Left lobe of liver (tissue), 2 donors: ENCODE results near the gene SMOC2. TPM values are rescaled to one million over a fixed set of nuclear protein-coding genes. Genes with fewer than 3 reads are reported as not detected.
A peak's percentile ranks its signal among the peaks of the same experiment; 100 is the strongest.

Experiments used
- ATAC-seq: fragments of 200-7000 bp; cut with Tn5 transposase; one replicate; pipeline ENCODE4 v1.9.1; 2020; ENCODE audit warnings: mild to moderate bottlenecking, moderate library complexity
- DNase-seq: peaks from one replicate; pipeline ENCODE4 v3.0.0-alpha.2; 2020; ENCODE audit warnings: low spot score
- total RNA-seq: library from RNA; stranded (reverse); gene quantifications from one replicate; pipeline ENCODE4 v1.2.1, GENCODE V29; 2021
- donor health status: DM: no; HTN: no; CAD: no; lungs with moderate emphysema.
- donor health status: DM: no; HTN: yes; CAD: no.

Gene SMOC2
- total RNA-seq, 1 donor from 2014 or later = 0.68 TPM

DNA sequence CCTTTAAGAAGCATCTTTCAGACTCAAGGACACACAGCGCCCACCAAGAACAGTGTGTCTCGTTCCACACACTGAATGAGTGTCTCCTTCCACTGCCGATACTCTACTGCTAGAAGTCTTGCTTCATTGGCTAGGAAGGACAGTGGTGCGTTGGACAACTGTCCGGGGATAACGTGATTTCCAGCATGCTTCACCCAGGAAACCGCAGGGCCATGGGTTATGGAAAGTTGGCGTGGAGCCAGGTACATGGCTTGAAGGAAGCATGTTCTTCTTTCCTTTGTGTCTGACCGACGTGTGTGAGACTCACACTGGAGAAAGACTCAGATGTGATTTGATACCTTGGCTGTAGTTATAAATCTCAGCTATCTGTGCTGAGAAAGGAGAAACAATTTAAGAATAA, 73.2 kb downstream of the SMOC2 start:
- peak; percentile 54 for DNase-seq
- ATAC-seq = peak; percentile 26

DNA sequence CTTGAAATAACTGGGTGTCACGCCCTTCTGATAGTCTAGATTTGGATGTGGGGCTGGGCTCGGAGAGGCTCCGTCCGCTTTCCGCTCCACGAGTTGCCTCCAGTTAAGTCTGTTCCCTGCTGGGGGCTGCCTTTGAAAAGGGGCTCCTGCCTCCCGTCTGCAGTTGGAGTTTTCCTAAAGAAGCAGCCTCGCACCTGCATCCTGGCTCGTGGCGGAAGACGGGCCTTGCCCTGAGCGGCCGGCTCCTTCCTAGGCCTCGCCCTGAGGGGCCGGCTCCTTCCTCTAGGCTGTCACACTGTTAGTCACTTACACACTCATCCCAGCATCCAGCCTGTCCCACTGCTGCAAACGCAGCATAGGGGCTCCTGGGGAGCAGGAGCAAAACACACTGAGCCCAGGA, 74.4 kb downstream of the SMOC2 start:
- no peak for DNase-seq
- ATAC-seq = no peak

DNA sequence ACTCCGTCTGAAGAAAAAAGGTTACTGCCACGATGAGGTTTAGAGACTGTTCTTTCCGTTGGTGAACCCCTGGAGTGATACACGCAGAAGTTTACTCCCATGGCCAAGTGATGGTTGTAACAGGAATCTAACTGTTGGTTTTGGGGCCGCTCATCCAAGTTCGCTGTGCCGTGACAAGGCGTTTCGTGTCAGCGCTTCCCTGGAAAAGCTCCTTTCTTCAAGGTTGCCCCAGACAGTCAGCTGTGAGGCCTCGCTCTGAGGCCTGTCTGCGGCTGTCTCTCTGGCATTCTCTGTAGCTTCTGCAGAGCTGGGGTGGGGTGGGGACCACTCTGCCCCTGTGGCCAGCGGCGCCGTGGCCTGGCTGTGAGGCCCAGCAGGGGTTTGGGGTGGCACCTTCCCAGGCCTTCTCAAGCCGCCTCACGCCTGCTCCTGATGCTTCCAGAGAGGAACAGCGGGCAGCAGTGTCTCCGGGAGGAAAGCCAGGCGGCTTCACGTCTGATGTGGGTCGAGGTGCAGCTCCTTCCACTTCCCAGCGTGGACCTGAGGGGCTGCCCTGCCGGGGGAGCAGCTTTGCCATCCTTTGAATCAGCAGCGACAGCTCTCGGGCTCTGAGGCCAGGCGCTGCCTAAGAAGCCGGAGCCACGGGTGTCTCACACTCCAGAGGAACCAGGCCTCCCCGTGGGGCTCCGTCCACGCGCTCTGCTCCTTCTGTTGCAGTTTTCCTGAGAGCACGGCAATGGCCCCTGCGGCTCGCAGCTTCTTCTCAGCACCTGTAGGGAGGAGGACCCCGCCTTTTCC, 76.2 kb downstream of the SMOC2 start:
- DNase-seq (no peak), ATAC-seq (no peak)

- DNase-seq (no peak), ATAC-seq (no peak)
These were observed 76.9 kb downstream of the SMOC2 start for GRCh38 chr6:168517742-168518347.

GRCh38 chr6:168518348-168518745, 77.4 kb downstream of the SMOC2 start:
- DNase-seq = no peak
- no peak for ATAC-seq

DNA sequence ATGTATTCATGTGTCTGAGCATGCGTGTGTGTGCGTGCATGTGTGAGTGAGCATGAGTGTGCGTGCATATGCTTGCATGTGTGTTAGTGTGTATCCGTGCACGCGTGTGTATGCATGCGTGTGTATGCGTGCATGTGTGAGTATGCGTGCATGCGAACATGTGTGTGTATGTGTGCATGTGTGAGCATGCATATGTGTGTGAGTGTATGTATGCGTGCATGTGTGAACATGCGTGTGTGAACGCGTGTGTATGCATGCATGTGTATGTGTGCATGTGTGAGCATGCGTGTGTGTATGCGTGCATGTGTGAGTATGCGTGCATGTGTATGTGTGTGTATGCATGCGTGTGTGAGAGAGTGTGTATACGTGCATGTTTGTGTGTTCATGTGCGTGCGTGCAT, 77.9 kb downstream of the SMOC2 start:
- no peak for DNase-seq
- no peak for ATAC-seq

DNA sequence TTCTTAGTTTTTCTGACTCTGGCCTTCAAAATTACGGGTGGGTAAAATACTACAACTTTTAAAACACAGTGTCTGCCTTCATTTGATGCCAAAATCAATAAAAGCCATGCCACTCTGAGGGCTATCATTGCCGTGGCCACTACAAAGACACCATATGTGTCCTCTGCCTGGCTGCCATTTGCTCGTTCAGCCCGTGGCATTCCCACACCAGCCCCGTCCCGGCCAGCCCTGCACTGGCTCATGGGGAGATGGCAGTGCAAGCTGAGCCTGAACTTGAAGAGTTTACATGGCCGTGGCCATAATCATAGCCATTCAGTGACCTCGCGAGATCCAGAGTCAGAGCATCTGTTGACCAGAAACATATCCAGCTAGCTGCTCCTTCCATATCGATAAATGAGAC, 79.2 kb downstream of the SMOC2 start:
- ATAC-seq = no peak
- DNase-seq = no peak

DNA sequence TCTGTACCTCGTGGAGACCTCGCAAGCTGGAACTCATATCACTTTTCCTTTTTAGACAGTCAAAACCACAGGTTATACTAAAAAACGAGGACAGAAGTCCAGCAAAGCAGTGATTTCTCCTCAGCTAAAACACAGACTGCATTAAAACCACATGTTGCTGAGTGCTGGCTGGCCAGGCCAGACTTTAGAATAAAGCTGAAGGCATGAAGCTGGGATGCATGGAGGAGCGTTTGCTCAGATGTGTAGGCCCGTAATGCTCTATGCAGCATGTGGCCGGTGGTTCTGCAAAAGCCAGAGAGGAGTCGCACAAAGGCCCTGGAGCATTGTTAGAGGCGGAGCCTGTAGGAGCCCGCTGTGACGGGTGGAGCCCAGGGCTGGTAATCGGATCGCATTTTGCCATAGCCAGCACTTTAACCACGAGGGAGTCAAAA, 83.6 kb downstream of the SMOC2 start:
- no peak for DNase-seq
- no peak for ATAC-seq

GRCh38 chr6:168525114-168525513, 84.1 kb downstream of the SMOC2 start:
- no peak for DNase-seq
- ATAC-seq = no peak

DNA sequence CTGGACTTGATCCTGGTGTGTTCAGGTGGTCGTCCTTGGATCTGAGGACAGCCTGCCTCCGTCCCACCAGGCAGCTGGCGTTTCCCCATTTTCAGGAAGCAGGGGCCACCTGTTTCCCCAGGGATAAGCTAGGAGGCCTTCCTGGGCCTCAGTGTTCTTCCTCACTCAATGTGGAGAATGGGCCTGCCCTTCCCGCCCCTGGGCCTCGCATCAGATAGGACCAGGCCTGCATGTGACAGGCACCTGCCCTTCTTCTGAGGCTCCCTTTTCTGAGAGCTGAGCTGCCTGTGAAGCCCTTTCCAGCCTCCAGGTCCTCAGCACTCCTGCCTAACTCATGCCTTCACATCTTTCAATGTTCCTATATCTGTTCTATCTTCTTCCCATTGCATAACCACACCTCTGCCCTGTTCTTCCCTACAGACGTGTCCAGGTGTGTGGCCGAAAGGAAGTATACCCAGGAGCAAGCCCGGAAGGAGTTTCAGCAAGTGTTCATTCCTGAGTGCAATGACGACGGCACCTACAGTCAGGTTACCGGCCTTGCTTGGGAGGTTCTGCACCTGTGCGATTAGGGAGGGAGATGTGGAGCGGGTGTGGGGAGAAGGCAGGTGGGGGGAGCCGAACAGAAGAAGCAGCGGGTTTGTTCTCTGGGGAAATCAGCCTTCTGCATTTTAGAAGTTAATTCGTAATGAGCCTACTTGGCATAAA, 85.1 kb downstream of the SMOC2 start:
- no peak for ATAC-seq
- no peak for DNase-seq

DNA sequence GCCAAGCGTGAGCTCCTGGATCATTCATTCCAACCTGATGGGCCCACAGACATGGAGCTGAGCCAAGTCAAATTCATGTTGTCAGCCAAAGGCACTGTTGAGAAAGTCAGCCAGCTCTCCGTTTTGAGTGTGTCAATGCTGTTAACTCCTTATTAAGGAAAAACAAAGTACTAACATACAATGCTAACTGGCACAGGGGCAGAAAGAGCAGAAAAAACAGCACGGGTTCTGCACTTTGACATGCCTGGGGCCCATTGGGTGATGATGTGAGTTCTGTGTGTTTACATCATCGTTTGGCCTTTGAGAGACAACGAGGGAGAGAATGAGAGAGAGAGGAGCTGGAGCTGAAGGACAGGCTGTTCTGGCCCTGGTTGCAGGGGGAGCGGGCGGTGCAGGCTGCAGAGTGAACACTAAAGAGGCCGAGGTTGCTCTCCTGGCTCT, 85.9 kb downstream of the SMOC2 start:
- ATAC-seq (peak; percentile 73), DNase-seq (no peak)

DNA sequence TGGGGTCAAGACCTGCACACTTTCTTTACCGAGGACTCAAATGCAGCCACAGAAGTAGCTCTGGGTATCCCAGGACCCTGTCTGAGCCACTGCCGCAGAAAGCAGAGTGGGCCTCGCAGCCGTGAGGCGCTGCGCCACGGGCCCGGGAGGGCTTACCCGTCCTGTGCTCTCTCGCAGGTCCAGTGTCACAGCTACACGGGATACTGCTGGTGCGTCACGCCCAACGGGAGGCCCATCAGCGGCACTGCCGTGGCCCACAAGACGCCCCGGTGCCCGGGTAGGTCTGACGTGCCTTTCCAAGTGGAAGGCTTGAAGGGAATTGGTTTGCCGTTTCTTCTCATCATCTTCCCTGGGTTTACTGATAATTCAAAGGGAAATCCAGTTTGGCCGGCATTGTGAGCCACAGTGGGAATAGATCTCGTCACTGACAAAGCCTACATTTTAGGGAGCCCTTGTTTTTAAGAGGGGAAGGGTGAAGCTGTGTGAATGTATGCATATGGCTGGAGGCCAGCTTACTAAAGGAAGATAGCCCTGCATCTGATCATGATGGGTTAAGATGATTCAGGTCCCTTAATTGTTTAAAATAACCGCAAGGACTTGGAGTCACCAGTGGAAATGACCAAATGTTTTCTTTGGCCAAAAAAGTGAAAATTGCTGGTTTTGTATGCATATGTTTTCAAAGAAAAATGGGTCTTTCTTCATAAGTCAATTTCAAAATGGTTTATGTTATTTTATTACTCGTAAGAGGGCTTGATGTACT, 86.6 kb downstream of the SMOC2 start:
- no peak for DNase-seq
- ATAC-seq = no peak

- no peak for ATAC-seq
- no peak for DNase-seq
These were observed 87.6 kb downstream of the SMOC2 start for GRCh38 chr6:168528474-168529095.

DNA sequence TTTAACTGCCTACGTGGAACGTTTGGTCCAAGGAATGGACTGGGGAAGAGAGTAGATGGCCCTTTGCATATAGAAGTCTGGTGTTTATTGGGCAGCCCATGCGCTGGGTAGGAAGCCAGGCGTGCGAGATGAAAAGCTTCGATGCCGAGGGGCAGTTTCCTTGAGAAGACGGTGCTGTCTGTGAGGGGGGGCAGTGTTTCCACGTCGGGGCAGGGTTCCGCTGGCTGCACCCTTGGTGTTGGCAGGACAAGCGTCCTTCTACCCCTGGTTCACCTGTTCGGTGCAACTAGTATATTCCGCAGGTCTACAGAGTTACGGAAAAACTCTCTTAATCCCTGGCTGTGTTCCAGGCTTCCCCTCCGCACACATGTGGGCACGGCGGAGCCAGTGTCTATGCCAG, 88.2 kb downstream of the SMOC2 start:
- no peak for ATAC-seq
- no peak for DNase-seq

- DNase-seq (no peak), ATAC-seq (no peak)
These were observed 89.7 kb downstream of the SMOC2 start for GRCh38 chr6:168530653-168531071.

GRCh38 chr6:168532070-168532469, 91.1 kb downstream of the SMOC2 start:
- no peak for ATAC-seq
- no peak for DNase-seq

DNA sequence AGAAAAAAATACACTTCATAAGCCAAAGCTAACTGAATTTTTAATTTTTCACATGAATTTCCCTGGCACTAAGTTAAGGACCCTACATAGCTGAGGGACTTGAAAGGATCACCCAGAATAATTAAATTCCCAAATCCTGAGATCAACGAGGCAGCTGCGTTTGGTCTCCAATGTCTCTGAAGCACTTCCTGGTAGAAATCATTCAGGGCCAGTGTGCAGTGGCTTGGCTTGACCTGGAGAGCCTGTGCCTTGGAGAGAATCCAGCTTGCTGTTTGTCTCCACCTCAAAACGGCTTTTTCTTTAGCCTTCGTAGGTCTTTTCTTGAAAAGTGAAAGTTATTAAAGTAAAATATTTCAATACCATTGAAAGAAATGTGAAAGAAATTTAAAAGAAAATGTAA, 92.4 kb downstream of the SMOC2 start:
- DNase-seq = no peak
- peak; percentile 64 for ATAC-seq

- ATAC-seq (no peak), DNase-seq (no peak)
These were observed 93.3 kb downstream of the SMOC2 start for GRCh38 chr6:168534265-168534664.

DNA sequence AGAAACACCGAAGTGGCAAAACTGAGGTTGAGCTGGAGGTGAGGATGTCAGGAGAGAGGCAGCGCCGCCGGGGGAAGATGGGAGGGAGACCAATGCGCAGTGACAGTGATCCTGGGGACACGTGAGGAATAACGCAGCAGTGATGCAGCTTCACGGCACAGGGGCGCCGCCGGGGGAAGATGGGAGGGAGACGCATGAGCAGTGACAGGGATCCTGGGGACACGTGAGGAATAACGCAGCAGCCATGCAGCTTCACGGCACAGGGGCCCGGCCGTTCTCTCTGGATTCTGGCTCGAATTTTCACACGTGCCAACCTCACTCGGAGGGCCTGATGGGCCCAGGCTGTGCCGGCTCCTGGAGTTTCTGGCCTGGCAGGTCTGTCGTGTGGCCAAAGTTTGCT, 94.7 kb downstream of the SMOC2 start:
- ATAC-seq = no peak
- DNase-seq = no peak

GRCh38 chr6:168536196-168536595, 95.2 kb downstream of the SMOC2 start:
- DNase-seq = no peak

More at GRCh38 chr6:168536196-168536595, 95.2 kb downstream of the SMOC2 start:
- no peak for ATAC-seq
